Upper lobe of right lung (tissue), 1 donor: Measurements from ENCODE around the gene ARHGEF28. TPM values are rescaled to one million over a fixed set of nuclear protein-coding genes. Genes with fewer than 3 reads are reported as not detected.

Experiments
- ATAC-seq: fragments of 200-7000 bp; cut with Tn5 transposase; one replicate; pipeline ENCODE4 v1.9.1; 2020; ENCODE audit warnings: mild to moderate bottlenecking, moderate library complexity
- DNase-seq: peaks from one replicate; pipeline ENCODE4 v3.0.0-alpha.2; 2020
- H3K27ac ChIP-seq: fragments of 200-600 bp; one replicate; pipeline ENCODE4 v1.8.0; 2022
- H3K27me3 ChIP-seq: fragments of 200-600 bp; one replicate; pipeline ENCODE4 v1.8.0; 2022; ENCODE audit warnings: mild to moderate bottlenecking
- H3K36me3 ChIP-seq: fragments of 200-600 bp; one replicate; pipeline ENCODE4 v1.8.0; 2022
- H3K4me1 ChIP-seq: fragments of 200-600 bp; one replicate; pipeline ENCODE4 v1.8.0; 2022
- H3K4me3 ChIP-seq: fragments of 200-600 bp; one replicate; pipeline ENCODE4 v1.8.0; 2022; ENCODE audit warnings: mild to moderate bottlenecking
- H3K9me3 ChIP-seq: fragments of 200-600 bp; one replicate; pipeline ENCODE4 v1.8.0; 2022
- CTCF ChIP-seq: fragments of 200-600 bp; IDR thresholded peaks from one replicate; pipeline ENCODE4 v1.8.0; 2022; ENCODE audit warnings: antibody characterized with exemption
- intact Hi-C: fragments of 100-400 bp; cut with DNase I; formaldehyde crosslinking; loops from one replicate; pipeline ENCODE4 v1.11.0; 2022
- total RNA-seq: library from RNA; stranded (reverse); fragmentation: NEBNext Ultra II Directional; extraction: Animal tissue kit (Norgen Biotek cat#: 25700); gene quantifications from one replicate; pipeline ENCODE4 v1.2.1, GENCODE V29; 2021
- donor health status: DM: no; HTN: yes; CAD: no; lungs with severe emphysema.

ARHGEF28 gene
- total RNA-seq, 1 donor from 2014 or later: 22.3 TPM

- H3K4me1 ChIP-seq: peaks cover 2% of the 10 kb centered on the region
- H3K27me3 ChIP-seq: no peaks in the 10 kb centered on the region
- DNase-seq (no peak), ATAC-seq (no peak)
- no peak for TF ChIP-seq CTCF
- no peak overlapping the region for H3K4me3 ChIP-seq
- no peaks in the 10 kb centered on the region for H3K9me3 ChIP-seq
- no peaks in the 10 kb centered on the region for H3K36me3 ChIP-seq
- intact Hi-C loops: no loop called here
- no peak overlapping the region for H3K27ac ChIP-seq
Measured at GRCh38 chr5:73801686-73802085, 175.7 kb downstream of the ARHGEF28 start.

- H3K27ac ChIP-seq: no peak overlapping the region
- H3K4me3 ChIP-seq: no peak overlapping the region
- ATAC-seq (no peak), DNase-seq (no peak)
- H3K27me3 ChIP-seq: no peaks in the 10 kb centered on the region
- H3K4me1 ChIP-seq: no peaks in the 10 kb centered on the region
- no peaks in the 10 kb centered on the region for H3K36me3 ChIP-seq
- TF ChIP-seq CTCF: no peak
- H3K9me3 ChIP-seq: no peaks in the 10 kb centered on the region
- intact Hi-C loops: no loop called here
Measured at GRCh38 chr5:73805449-73805848, 179.5 kb downstream of the ARHGEF28 start.

- intact Hi-C loops: no loop called here
- no peaks in the 10 kb centered on the region for H3K36me3 ChIP-seq
Measured at GRCh38 chr5:73808911-73809310, 182.9 kb downstream of the ARHGEF28 start.

GRCh38 chr5:73810429-73810828 lies 184.4 kb downstream of the ARHGEF28 start:
- no peaks in the 10 kb centered on the region for H3K36me3 ChIP-seq
- intact Hi-C loops: no loop called here
- no peak for DNase-seq

More at GRCh38 chr5:73808911-73809310, 182.9 kb downstream of the ARHGEF28 start:
- no peaks in the 10 kb centered on the region for H3K27me3 ChIP-seq
- no peaks in the 10 kb centered on the region for H3K9me3 ChIP-seq
- no peak for TF ChIP-seq CTCF
- no peaks in the 10 kb centered on the region for H3K4me1 ChIP-seq
- H3K4me3 ChIP-seq: no peak overlapping the region
- DNase-seq: no peak
- no peak overlapping the region for H3K27ac ChIP-seq
- ATAC-seq: peak; percentile 53

GRCh38 chr5:73812457-73812856 lies 186.5 kb downstream of the ARHGEF28 start:
- Histone ChIP-seq H3K36me3 (no peaks in the 10 kb centered on the region), H3K4me1 (no peaks in the 10 kb centered on the region), H3K9me3 (no peaks in the 10 kb centered on the region), H3K27ac (no peak overlapping the region), H3K27me3 (no peaks in the 10 kb centered on the region), H3K4me3 (no peak overlapping the region)
- intact Hi-C loops: no loop called here
- TF ChIP-seq CTCF: no peak
- DNase-seq (no peak), ATAC-seq (no peak)

More at GRCh38 chr5:73810429-73810828, 184.4 kb downstream of the ARHGEF28 start:
- H3K27me3 ChIP-seq: no peaks in the 10 kb centered on the region
- H3K4me3 ChIP-seq: no peak overlapping the region
- no peaks in the 10 kb centered on the region for H3K4me1 ChIP-seq
- H3K9me3 ChIP-seq: no peaks in the 10 kb centered on the region
- H3K27ac ChIP-seq: no peak overlapping the region
- TF ChIP-seq CTCF: no peak
- no peak for ATAC-seq

- H3K4me1 ChIP-seq: no peaks in the 10 kb centered on the region
- TF ChIP-seq CTCF: no peak
- peak overlapping the region; percentile 34 for H3K4me3 ChIP-seq
- intact Hi-C loops: no loop called here
- DNase-seq: no peak
- peak overlapping the region; percentile 21 for H3K27ac ChIP-seq
- H3K36me3 ChIP-seq: no peaks in the 10 kb centered on the region
- ATAC-seq: peak; percentile 86
- no peaks in the 10 kb centered on the region for H3K27me3 ChIP-seq
- no peaks in the 10 kb centered on the region for H3K9me3 ChIP-seq
Measured at GRCh38 chr5:73812962-73813588, 187.1 kb downstream of the ARHGEF28 start.
